PC-9 (cell line): ENCODE results near the gene AFG1L. TPM values are rescaled to one million over a fixed set of nuclear protein-coding genes. Genes with fewer than 3 reads are reported as not detected.

Experiments
- BruUV-seq: library from RNA; stranded (reverse); fragments of 400-500 nt; replicated peaks from 2 replicates; lab custom pipeline; 2021; lab: Mats Ljungman, UMichigan
- CTCF ChIA-PET: fragments of 300-600 bp; sonication (Branson Sonifier 250); formaldehyde crosslinking; loops from one replicate; lab custom pipeline; 2022; ENCODE audit warnings: antibody characterized with exemption; lab: Charles Lee
- POLR2A ChIA-PET: fragments of 300-600 bp; sonication (Branson Sonifier 250); formaldehyde crosslinking; loops from one replicate; lab custom pipeline; 2022; ENCODE audit warnings: antibody characterized with exemption; ENCODE audit not compliant: unreplicated experiment; lab: Charles Lee
- DNase-seq, 2 experiments: peaks; one replicate each; pipeline versions ENCODE4 v3.0.0 to v3.0.0-alpha.2; 2015 to 2022; ENCODE audit warnings: mixed read lengths in 1 of 2
- H2AFZ ChIP-seq: fragments of 200-600 bp; sonication (generic); 2 replicates; pipeline ENCODE4 v1.8.1; 2017; ENCODE audit warnings: antibody characterized with exemption
- H3F3A ChIP-seq: fragments of 200-600 bp; sonication (generic); 2 replicates; pipeline ENCODE4 v1.8.1; 2017; ENCODE audit warnings: antibody characterized with exemption, mild to moderate bottlenecking, low read depth; ENCODE audit not compliant: insufficient read depth
- H3K27ac ChIP-seq: fragments of 200-600 bp; sonication (generic); 2 replicates; pipeline ENCODE4 v1.6.1; 2016; ENCODE audit warnings: mixed run types
- H3K27me3 ChIP-seq: fragments of 200-600 bp; sonication (generic); 2 replicates; pipeline ENCODE4 v1.6.1; 2016; ENCODE audit warnings: low read depth, mixed run types; ENCODE audit not compliant: insufficient read depth
- H3K36me3 ChIP-seq: fragments of 200-600 bp; sonication (generic); 2 replicates; pipeline ENCODE4 v1.6.1; 2016; ENCODE audit warnings: low read depth, mixed run types
- H3K4me1 ChIP-seq: fragments of 200-600 bp; sonication (generic); replicated peaks from 2 replicates; pipeline ENCODE4 v1.6.1; 2016; ENCODE audit warnings: mixed run types; ENCODE audit not compliant: insufficient read depth
- H3K4me2 ChIP-seq: fragments of 200-600 bp; sonication (generic); 2 replicates; pipeline ENCODE4 v1.6.1; 2017; ENCODE audit warnings: mixed run types
- H3K4me3 ChIP-seq: fragments of 200-600 bp; sonication (generic); 2 replicates; pipeline ENCODE4 v1.6.1; 2016; ENCODE audit warnings: mixed run types
- H3K79me2 ChIP-seq: fragments of 200-600 bp; sonication (generic); 2 replicates; pipeline ENCODE4 v1.6.1; 2017; ENCODE audit warnings: low read depth, mixed run types
- H3K9me2 ChIP-seq: fragments of 200-600 bp; sonication (generic); 2 replicates; pipeline ENCODE4 v1.8.1; 2017; ENCODE audit warnings: mild to moderate bottlenecking; ENCODE audit not compliant: insufficient read depth
- H3K9me3 ChIP-seq: fragments of 200-600 bp; sonication (generic); 2 replicates; pipeline ENCODE4 v1.8.1; 2016; ENCODE audit warnings: low read depth; ENCODE audit not compliant: insufficient read depth
- H4K20me1 ChIP-seq: fragments of 200-600 bp; sonication (generic); 2 replicates; pipeline ENCODE4 v1.8.1; 2017; ENCODE audit not compliant: insufficient read depth
- EZH2 ChIP-seq: fragments of 200-600 bp; sonication (generic); IDR thresholded peaks from 2 replicates; pipeline ENCODE4 v1.8.0; 2017; ENCODE audit warnings: antibody characterized with exemption, low read depth
- intact Hi-C: fragments of 100-400 bp; cut with micrococcal nuclease; formaldehyde crosslinking; loops from one replicate; pipeline ENCODE4 v1.10.0; 2022; ENCODE audit not compliant: unreplicated experiment
- total RNA-seq: library from RNA; stranded (reverse); gene quantifications from 2 replicates; pipeline ENCODE4 v1.2.3, GENCODE V29; 2021
- TF ChIP-seq, protein P1 (sequence below): fragments of 200-600 bp; sonication (generic); conservative IDR thresholded peaks from 2 replicates; pipeline ENCODE4 v1.6.1; 2017; ENCODE audit warnings: mixed run types, antibody characterized with exemption, mild to moderate bottlenecking, moderate library complexity

Gene AFG1L
- total RNA-seq, 1 experiment from 2014 or later, result 8.9 TPM

DNA sequence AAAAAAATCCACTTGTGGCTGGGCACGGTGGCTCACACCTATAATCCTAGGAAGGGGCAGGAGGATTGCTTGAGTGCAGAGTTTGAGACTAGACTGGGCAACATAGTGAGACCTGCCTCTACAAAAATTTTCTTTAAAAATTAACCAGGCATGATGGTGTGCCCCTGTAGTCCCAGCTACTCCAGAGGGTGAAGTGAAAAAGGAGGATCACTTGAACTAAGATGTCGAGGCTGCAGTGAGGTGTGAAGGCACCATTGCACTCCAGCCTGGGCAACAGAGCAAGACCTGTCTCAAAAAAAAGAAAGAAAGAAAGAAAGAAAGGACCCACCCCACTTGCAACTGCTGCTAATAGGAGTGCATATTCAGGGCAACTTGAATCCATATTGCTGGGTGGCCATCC, 20.3 kb upstream of the AFG1L start:
- Histone ChIP-seq H2AFZ (no peak overlapping the region), H3K4me3 (no peak overlapping the region), H3K4me1 (no peaks in the 10 kb centered on the region), H3K79me2 (no peaks in the 10 kb centered on the region), H3K9me2 (no peaks in the 10 kb centered on the region), H3F3A (no peaks in the 10 kb centered on the region), H3K36me3 (no peaks in the 10 kb centered on the region), H3K27me3 (no peaks in the 10 kb centered on the region), H4K20me1 (no peaks in the 10 kb centered on the region), H3K27ac (no peak overlapping the region), H3K9me3 (no peaks in the 10 kb centered on the region), H3K4me2 (no peak overlapping the region)
- TF ChIP-seq, protein P1, sequence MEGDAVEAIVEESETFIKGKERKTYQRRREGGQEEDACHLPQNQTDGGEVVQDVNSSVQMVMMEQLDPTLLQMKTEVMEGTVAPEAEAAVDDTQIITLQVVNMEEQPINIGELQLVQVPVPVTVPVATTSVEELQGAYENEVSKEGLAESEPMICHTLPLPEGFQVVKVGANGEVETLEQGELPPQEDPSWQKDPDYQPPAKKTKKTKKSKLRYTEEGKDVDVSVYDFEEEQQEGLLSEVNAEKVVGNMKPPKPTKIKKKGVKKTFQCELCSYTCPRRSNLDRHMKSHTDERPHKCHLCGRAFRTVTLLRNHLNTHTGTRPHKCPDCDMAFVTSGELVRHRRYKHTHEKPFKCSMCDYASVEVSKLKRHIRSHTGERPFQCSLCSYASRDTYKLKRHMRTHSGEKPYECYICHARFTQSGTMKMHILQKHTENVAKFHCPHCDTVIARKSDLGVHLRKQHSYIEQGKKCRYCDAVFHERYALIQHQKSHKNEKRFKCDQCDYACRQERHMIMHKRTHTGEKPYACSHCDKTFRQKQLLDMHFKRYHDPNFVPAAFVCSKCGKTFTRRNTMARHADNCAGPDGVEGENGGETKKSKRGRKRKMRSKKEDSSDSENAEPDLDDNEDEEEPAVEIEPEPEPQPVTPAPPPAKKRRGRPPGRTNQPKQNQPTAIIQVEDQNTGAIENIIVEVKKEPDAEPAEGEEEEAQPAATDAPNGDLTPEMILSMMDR, result no peak
- no peak for TF ChIP-seq EZH2
- no peak for DNase-seq
- intact Hi-C loops, result no loop called here
- no TSS peak for BruUV-seq
- ChIA-PET CTCF (no interaction called here), POLR2A (no interaction called here)

DNA sequence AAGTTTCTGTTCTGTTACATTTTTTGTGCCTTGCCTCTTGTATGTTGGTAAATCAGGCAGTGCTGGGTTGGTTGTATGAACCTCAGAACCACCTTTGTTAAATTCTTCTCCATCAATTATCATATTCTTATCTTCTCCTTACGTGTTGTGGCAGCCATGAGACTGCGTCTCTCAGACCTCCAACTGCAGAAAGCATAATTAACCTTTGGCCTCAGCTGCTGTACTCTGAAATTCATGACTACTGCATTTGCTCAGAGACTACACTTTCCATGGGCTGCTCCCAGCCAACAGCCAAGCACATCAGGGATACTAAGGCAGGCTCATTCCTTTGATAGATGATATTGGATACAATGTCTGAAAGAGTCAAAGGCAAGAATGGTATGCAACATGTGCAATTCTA, 18.9 kb upstream of the AFG1L start:
- TF ChIP-seq, protein P1, result no peak
- no peak for TF ChIP-seq EZH2
- intact Hi-C loops, result no loop called here
- Histone ChIP-seq H3F3A (no peaks in the 10 kb centered on the region), H3K9me3 (no peaks in the 10 kb centered on the region), H3K9me2 (peaks cover under 1% of the 10 kb centered on the region; the same call in 1 of the 2 replicates), H3K4me2 (no peak overlapping the region), H3K4me1 (no peaks in the 10 kb centered on the region), H3K36me3 (no peaks in the 10 kb centered on the region), H3K4me3 (no peak overlapping the region), H4K20me1 (no peaks in the 10 kb centered on the region), H3K27ac (no peak overlapping the region), H3K27me3 (no peaks in the 10 kb centered on the region), H2AFZ (no peak overlapping the region), H3K79me2 (no peaks in the 10 kb centered on the region)
- ChIA-PET CTCF (no interaction called here), POLR2A (interaction anchor here (0.7 kb wide), 1 partner anchor 68 kb away, joined by 4 read pairs; no protein-coding TSS in a partner anchor)
- no TSS peak for BruUV-seq
- DNase-seq, result no peak

DNA sequence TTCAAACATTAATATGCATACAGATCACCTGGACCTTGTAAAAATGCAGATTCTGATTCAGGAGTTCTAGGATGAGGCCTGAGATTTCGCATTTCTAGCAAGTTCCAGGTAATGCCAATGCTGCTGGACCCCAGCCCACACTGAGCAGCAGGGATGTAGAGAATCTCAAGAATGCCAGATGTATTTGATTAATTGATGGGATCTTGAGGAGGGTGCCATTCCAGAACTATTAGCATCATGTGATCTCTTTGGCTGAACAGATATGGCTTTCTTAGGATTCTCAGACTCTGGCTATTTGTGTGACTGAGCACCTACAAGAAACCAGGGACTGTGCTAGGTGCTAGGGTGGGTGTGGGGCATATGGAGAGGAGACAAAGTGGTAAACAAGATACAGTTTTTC, 17.6 kb upstream of the AFG1L start:
- intact Hi-C loops, result no loop called here
- ChIA-PET CTCF (no interaction called here), POLR2A (no interaction called here)
- Histone ChIP-seq H3K4me2 (no peak overlapping the region), H3K27me3 (no peaks in the 10 kb centered on the region), H3K9me2 (peaks cover 5% of the 10 kb centered on the region), H3K36me3 (no peaks in the 10 kb centered on the region), H3K27ac (no peak overlapping the region), H3K9me3 (no peaks in the 10 kb centered on the region), H3F3A (no peaks in the 10 kb centered on the region), H2AFZ (no peak overlapping the region), H3K4me1 (no peaks in the 10 kb centered on the region), H4K20me1 (no peaks in the 10 kb centered on the region), H3K4me3 (no peak overlapping the region), H3K79me2 (no peaks in the 10 kb centered on the region)
- BruUV-seq, result no TSS peak
- no peak for DNase-seq
- TF ChIP-seq, protein P1, result no peak
- no peak for TF ChIP-seq EZH2
